AG09319 (cell line): ENCODE results near the gene PROCR.
"Not testable (repeated sequence)": the region's sequence is repeated elsewhere in the genome, so short reads cannot be mapped to it uniquely, and the experiment has no call there.

Experiments
- DNase-seq: peaks from one replicate; pipeline ENCODE4 v3.0.0-alpha.2; 2010; ENCODE audit warnings: low read depth; ENCODE audit errors: extremely low read depth
- TF ChIP-seq, protein P1 (sequence below): IDR thresholded peaks from 2 replicates; pipeline ENCODE4 v1.5.1; 2011; ENCODE audit warnings: low read depth, mild to moderate bottlenecking, inconsistent platforms, low read length, moderate library complexity

Gene PROCR

DNA sequence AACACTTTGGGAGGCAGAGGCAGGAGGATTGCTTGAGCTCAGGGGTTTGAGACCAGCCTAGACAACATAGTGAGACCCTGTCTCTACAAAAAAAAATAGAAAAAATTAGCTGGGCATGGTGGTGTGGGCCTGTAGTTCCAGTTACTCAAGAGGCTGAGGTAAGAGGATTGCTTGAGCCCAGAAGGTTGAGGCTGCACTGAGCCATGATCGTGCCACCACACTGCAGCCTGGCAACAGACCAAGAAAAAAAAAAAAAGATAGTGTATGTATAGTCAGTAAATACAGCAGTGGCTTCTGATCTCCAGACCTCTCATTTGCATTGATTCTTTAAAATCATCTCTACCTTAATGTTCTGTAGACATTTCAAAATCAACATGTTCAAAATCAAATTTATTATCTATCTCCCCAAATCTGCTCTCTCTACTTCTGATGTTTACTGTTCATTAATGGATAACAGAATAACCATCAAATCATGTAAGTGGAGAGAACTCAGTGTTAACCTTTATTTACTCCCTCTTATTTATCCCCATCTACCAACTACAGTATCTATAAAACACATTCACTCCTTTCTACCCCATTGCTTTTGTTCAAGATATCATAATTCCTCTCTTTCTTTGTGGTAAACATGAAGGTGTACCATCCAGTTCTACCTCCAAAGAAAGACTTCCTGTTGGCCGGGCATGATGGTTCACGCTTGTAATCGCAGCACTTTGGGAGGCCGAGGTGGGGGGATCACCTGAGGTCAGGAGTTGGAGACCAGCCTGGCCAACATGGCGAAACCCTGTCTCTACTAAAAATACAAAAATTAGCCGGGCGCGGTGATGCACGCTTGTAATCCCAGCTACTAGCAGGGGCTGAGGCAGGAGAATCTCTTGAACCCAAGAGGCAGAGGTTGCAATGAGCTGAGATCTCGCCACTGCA is 7.7 kb downstream of the PROCR start:
- DNase-seq = no peak
- TF ChIP-seq, protein P1, sequence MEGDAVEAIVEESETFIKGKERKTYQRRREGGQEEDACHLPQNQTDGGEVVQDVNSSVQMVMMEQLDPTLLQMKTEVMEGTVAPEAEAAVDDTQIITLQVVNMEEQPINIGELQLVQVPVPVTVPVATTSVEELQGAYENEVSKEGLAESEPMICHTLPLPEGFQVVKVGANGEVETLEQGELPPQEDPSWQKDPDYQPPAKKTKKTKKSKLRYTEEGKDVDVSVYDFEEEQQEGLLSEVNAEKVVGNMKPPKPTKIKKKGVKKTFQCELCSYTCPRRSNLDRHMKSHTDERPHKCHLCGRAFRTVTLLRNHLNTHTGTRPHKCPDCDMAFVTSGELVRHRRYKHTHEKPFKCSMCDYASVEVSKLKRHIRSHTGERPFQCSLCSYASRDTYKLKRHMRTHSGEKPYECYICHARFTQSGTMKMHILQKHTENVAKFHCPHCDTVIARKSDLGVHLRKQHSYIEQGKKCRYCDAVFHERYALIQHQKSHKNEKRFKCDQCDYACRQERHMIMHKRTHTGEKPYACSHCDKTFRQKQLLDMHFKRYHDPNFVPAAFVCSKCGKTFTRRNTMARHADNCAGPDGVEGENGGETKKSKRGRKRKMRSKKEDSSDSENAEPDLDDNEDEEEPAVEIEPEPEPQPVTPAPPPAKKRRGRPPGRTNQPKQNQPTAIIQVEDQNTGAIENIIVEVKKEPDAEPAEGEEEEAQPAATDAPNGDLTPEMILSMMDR = no peak

DNA sequence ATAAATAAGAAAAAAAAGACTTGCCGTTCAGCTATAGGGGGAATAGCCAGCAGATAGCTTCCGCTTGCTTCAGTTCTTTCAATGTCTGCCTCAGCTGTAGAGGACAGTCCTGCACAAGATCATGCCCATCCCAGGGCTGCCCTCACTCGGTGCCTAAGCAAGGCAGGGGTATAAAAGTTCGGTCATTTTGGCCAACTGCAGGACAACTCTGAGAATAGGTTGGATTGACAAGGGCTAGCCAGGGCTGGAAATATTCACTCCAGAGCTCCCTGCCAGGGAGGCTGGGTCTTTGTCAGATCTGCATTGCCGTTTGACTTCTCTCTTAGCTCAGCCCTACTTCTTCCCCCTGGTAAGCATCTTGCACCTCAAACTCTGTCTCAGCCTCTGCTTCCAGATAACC is 8.4 kb downstream of the PROCR start:
- TF ChIP-seq, protein P1 = no peak
- no peak for DNase-seq

DNA sequence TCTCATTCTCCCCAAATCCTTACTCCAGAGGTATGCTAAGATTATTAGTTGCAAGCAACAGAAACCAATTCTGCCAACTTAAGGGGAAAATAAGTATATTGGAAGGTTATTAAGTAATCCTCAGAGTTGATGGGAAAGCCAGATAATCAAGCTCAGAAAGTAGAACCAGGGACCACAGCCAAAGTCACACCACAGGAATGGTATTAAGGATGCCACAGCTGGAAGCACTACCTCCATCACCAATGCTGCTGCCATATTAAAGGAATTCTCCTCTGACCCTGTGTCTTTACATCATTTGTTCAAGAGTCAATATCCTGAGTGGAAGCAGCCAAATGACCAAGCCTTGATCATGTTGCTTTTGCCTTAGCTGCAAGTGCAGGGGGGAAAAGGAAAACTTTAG is 9.9 kb downstream of the PROCR start:
- no peak for DNase-seq
- TF ChIP-seq, protein P1 = no peak

DNA sequence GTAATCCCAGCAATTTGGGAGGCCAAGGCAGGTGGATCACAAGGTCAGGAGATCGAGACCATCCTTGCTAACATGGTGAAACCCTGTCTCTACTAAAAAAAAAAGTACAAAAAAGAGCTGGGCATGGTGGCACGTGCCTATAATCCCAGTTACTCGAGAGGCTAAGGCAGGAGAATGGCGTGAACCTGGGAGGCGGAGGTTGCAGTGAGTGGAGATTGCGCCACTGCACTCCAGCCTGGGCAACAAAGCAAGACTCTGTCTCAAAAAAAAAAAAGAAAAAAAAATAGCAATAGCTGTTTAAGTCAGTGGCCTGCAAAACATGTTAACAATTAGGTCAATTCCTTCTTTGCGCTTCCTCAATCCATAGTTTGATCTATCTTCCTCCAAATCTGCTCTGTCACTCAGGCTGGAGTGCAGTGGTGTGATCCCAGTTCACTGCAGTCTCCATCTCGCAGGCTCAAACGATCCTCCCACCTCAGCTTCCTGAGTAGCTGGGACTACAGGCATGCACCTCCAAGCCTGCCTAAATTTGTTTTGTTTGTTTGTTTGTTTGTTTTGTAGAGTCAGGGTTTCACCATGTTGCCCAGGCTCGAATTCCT is 14.9 kb downstream of the PROCR start:
- not testable (repeated sequence) for DNase-seq

DNA sequence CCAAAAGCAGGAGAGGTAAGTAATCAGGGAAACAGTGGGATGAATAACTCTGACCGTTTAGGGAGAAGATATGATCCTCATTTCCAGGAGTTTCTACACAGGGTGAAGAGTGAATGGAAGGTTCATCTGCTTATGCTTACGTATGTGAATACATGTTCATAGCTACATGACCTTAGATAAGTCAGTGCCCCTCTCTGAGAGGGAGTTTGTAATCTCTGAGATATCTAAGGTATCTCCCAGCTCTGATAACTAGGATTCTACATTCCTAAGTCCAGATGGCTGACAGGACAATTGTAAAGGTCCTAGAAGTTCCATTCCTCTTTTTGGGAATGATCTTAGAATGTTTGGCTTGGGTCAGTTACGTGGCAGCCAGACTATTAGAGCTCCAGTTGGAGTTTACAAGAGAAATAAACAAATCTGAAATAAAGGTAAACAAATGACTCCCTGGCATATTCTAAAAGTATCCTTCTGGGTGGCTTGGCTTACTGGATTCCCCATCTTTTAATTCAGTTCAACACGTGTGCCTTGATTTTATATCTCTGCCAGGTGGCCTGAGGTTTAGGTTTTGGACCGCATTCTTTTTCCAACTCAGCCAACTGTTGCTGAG is 15.8 kb downstream of the PROCR start:
- TF ChIP-seq, protein P1 = no peak
- DNase-seq = no peak

GRCh38 chr20:35189223-35189622 is 17.4 kb downstream of the PROCR start:
- DNase-seq = not testable (repeated sequence)

DNA sequence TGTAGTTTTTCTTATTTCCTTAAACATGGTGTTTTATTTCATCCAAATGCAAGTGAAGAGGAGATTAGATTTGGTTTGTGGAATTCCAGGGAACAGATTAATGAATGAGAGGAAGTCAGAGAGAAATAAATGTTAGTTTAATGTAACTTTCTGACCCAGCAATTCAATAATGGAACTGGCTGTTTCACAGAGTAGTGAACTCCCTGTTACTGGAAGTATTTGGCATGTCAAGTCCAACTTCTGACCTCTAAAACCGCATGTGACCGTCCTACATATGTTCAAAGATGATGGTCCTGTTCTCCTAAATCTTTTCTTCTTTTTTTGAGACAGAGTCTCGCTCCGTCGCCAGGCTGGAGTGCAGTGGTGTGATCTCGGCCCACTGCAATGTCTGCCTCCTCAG is 18.7 kb downstream of the PROCR start:
- TF ChIP-seq, protein P1 = no peak
- no peak for DNase-seq

- TF ChIP-seq, protein P1 = no peak
- DNase-seq = no peak
These were observed 19.7 kb downstream of the PROCR start for GRCh38 chr20:35191419-35192117.
